Thyroid gland (tissue), 4 donors: Measurements from ENCODE around the gene ACBD3.

Experiments
- CTCF ChIP-seq, 6 experiments: fragments of 200-600 bp in 3 of 6; fragments of 450-650 bp in 3 of 6; sonication (generic) in 3 of 6; IDR thresholded peaks; one replicate each; pipeline ENCODE4 v1.5.1; 2016 to 2019; ENCODE audit warnings: antibody characterized with exemption in 6 of 6, mild to moderate bottlenecking in 2 of 6, inconsistent platforms in 1 of 6, moderate library complexity in 1 of 6
- POLR2A ChIP-seq, 2 donors: fragments of 450-650 bp; IDR thresholded peaks; one replicate each; pipeline ENCODE4 v1.6.1; 2017; ENCODE audit warnings: antibody characterized with exemption in 2 of 2, mild to moderate bottlenecking in 2 of 2, moderate library complexity in 1 of 2

GRCh38 chr1:226121049-226121586 lies 65.4 kb downstream of the ACBD3 start:
- no peak for TF ChIP-seq CTCF (IDR thresholded peaks at IDR 0.05)
- TF ChIP-seq POLR2A (IDR thresholded peaks at IDR 0.05): no peak
